ENCODE measurements around the gene DAZAP1. TPM values are rescaled to one million over a fixed set of nuclear protein-coding genes. Genes with fewer than 3 reads are reported as not detected.

The DAZAP1 gene
- total RNA-seq, 4 donors from 2014 or later = 28.6 to 60.5 (median 48.2) TPM

- no peak for TF ChIP-seq POLR2A (IDR thresholded peaks at IDR 0.05)
- TF ChIP-seq, protein P1, sequence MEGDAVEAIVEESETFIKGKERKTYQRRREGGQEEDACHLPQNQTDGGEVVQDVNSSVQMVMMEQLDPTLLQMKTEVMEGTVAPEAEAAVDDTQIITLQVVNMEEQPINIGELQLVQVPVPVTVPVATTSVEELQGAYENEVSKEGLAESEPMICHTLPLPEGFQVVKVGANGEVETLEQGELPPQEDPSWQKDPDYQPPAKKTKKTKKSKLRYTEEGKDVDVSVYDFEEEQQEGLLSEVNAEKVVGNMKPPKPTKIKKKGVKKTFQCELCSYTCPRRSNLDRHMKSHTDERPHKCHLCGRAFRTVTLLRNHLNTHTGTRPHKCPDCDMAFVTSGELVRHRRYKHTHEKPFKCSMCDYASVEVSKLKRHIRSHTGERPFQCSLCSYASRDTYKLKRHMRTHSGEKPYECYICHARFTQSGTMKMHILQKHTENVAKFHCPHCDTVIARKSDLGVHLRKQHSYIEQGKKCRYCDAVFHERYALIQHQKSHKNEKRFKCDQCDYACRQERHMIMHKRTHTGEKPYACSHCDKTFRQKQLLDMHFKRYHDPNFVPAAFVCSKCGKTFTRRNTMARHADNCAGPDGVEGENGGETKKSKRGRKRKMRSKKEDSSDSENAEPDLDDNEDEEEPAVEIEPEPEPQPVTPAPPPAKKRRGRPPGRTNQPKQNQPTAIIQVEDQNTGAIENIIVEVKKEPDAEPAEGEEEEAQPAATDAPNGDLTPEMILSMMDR (IDR thresholded peaks at IDR 0.05) = no peak
- intact Hi-C loops (cut with DNase I; ENCODE audit: low total_unique reads) = no loop called here
- WGBS, 2 donors = 3% methylated on average over 28 to 32 of the region's 42 CpGs
- DNase-seq (ENCODE audit: low spot score in 2 of 2) = peak in 1 of 2 donors; percentile 40
- no peak overlapping the region for H3K4me3 ChIP-seq (ENCODE audit: low read depth, poor library complexity, severe bottlenecking)
These were observed 48.1 kb downstream of the DAZAP1 start for GRCh38 chr19:1455336-1456120.

GRCh38 chr19:1456121-1456900, 48.9 kb downstream of the DAZAP1 start:
- intact Hi-C loops (cut with DNase I; ENCODE audit: low total_unique reads) = no loop called here
- no peak for TF ChIP-seq POLR2A (IDR thresholded peaks at IDR 0.05)
- TF ChIP-seq, protein P1 (IDR thresholded peaks at IDR 0.05) = no peak
- H3K4me3 ChIP-seq (ENCODE audit: low read depth, poor library complexity, severe bottlenecking) = no peak overlapping the region
- no peak for DNase-seq (ENCODE audit: low spot score in 2 of 2)
- 23 to 30% methylated on average over 15 to 26 of the region's 43 CpGs for WGBS, 2 donors

GRCh38 chr19:1457031-1457739, 49.8 kb downstream of the DAZAP1 start:
- no peak for DNase-seq (ENCODE audit: low spot score in 2 of 2)
- intact Hi-C loops (cut with DNase I; ENCODE audit: low total_unique reads) = no loop called here
- H3K4me3 ChIP-seq (ENCODE audit: low read depth, poor library complexity, severe bottlenecking) = no peak overlapping the region
- 15 to 20% methylated on average over 21 to 29 of the region's 48 CpGs for WGBS, 2 donors
- TF ChIP-seq, protein P1 (IDR thresholded peaks at IDR 0.05) = no peak
- TF ChIP-seq POLR2A (IDR thresholded peaks at IDR 0.05) = no peak

- TF ChIP-seq, protein P1 (IDR thresholded peaks at IDR 0.05) = no peak
- TF ChIP-seq POLR2A (IDR thresholded peaks at IDR 0.05) = no peak
- DNase-seq (ENCODE audit: low spot score in 2 of 2) = no peak
- 76 to 82% methylated on average over 9 to 14 of the region's 16 CpGs for WGBS, 2 donors
These were observed 50.5 kb downstream of the DAZAP1 start for GRCh38 chr19:1457892-1458291.

DNA sequence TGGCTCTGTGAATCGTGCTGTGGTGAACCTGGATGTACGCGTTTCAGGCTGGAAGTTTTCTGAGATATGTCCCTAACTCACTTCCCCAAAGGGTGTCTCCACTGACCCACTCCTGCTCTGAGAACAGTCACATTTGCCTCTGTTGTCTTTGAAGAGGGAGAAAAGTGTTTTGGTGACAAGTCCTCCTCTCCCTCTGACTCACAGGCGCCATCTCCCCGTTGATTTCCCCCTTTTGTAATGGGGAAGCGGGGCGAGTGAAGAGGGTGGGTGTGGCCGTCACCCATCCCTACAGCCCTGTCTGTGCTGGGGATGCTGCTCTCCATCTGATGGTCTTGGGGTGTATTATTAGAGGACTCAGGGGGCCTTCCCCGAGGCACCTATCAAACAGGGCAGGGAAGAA, 52.1 kb downstream of the DAZAP1 start:
- 76% methylated on average over 9 of the region's 9 CpGs for WGBS, 2 donors
- intact Hi-C loops (cut with DNase I; ENCODE audit: low total_unique reads) = no loop called here

More at GRCh38 chr19:1457892-1458291, 50.5 kb downstream of the DAZAP1 start:
- intact Hi-C loops (cut with DNase I; ENCODE audit: low total_unique reads) = no loop called here
- no peak overlapping the region for H3K4me3 ChIP-seq (ENCODE audit: low read depth, poor library complexity, severe bottlenecking)

More for the DNA sequence above, 52.1 kb downstream of the DAZAP1 start:
- TF ChIP-seq POLR2A (IDR thresholded peaks at IDR 0.05) = no peak
- TF ChIP-seq, protein P1 (IDR thresholded peaks at IDR 0.05) = no peak
- H3K4me3 ChIP-seq (ENCODE audit: low read depth, poor library complexity, severe bottlenecking) = no peak overlapping the region
- no peak for DNase-seq (ENCODE audit: low spot score in 2 of 2)

All from lower leg skin (tissue), 4 donors.